Ovary (tissue), 9 donors: Measurements from ENCODE around the gene AKT1. TPM values are rescaled to one million over a fixed set of nuclear protein-coding genes. Genes with fewer than 3 reads are reported as not detected.

Experiments used
- DNase-seq, 5 donors: peaks; one replicate each; pipeline ENCODE4 v3.0.0-alpha.2; 2019 to 2020
- H3K27ac ChIP-seq, 2 donors: fragments of 200-600 bp; one replicate each; pipeline versions ENCODE4 v1.5.1 to v1.8.0; 2019 to 2022
- H3K27me3 ChIP-seq: fragments of 200-600 bp; one replicate; pipeline ENCODE4 v1.8.0; 2022
- H3K36me3 ChIP-seq: fragments of 200-600 bp; sonication (generic); one replicate; pipeline ENCODE4 v1.5.1; 2019
- H3K4me1 ChIP-seq: one replicate; pipeline ENCODE4 v1.8.1; 2013; ENCODE audit warnings: mild to moderate bottlenecking, moderate library complexity; ENCODE audit not compliant: insufficient read depth
- H3K4me3 ChIP-seq: fragments of 200-600 bp; sonication (generic); one replicate; pipeline ENCODE4 v1.5.1; 2017
- H3K9me3 ChIP-seq, 2 donors: fragments of 200-600 bp in 1 of 2; sonication (generic) in 1 of 2; one replicate each; pipeline versions ENCODE4 v1.5.1 to v1.8.1; 2013 to 2019; ENCODE audit warnings: mild to moderate bottlenecking in 1 of 2, moderate library complexity in 1 of 2
- CTCF ChIP-seq, 3 donors: fragments of 450-650 bp in 2 of 3; fragments of 200-600 bp in 1 of 3; IDR thresholded peaks; one replicate each; pipeline versions ENCODE4 v1.5.1 to v1.8.0; 2016 to 2022; ENCODE audit warnings: antibody characterized with exemption in 3 of 3, mild to moderate bottlenecking in 1 of 3
- EP300 ChIP-seq: sonication (generic); formaldehyde crosslinking; IDR thresholded peaks from one replicate; pipeline ENCODE4 v1.6.1; 2017; ENCODE audit warnings: antibody characterized with exemption
- POLR2A ChIP-seq: fragments of 450-650 bp; IDR thresholded peaks from one replicate; pipeline ENCODE4 v1.6.1; 2017; ENCODE audit warnings: antibody characterized with exemption, mild to moderate bottlenecking, moderate library complexity
- WGBS, 3 donors: extraction: QIAGEN DNeasy Blood & Tissue Kit in 1 of 3; methylation state at CpG; one replicate each; pipeline versions ENCODE4 v1.1.5 to v1.1.7; 2013 to 2017; 5-methylcytosine and 5-hydroxymethylcytosine counted together
- intact Hi-C, 4 donors: fragments of 100-400 bp; cut with DNase I; formaldehyde crosslinking; loops; one replicate each; pipeline versions ENCODE4 v1.11.0 to v1.15.1; 2022 to 2023
- polyA plus RNA-seq, 2 donors: library from polyadenylated mRNA; stranded (reverse); fragments of 200-250 nt in 1 of 2; fragments of 350-450 nt in 1 of 2; fragmentation: Illumina TruSeq in 1 of 2; extraction: RNeasy Lipid Tissue Mini Kit (QIAGEN cat#74804) in 1 of 2; gene quantifications; one replicate each; pipeline ENCODE4 v1.2.3, GENCODE V29; 2013 to 2014
- total RNA-seq, 7 donors: library from RNA; depleted of rRNA in 2 of 7; stranded (reverse); fragments of >200 nt in 2 of 7; fragmentation: NEBNext Ultra II Directional in 3 of 7; extraction: Animal tissue kit (Norgen Biotek cat#: 25700) in 3 of 7; gene quantifications; one replicate each; pipeline versions ENCODE4 v1.1.0 to v1.2.4, GENCODE V29; 2016 to 2023
- donor health status: DM: no; HTN: no; CAD: no; lungs with moderate emphysema.
- donor health status: DM: no; HTN: no; CAD: no.
- donor health status: Bipolar disorder and iron deficiency.
- donor health status: DM: yes; HTN: yes; CAD: no.
- donor health status: DM: no; HTN: no; CAD: no.
- donor health status: DM: yes; HTN: yes; CAD: no.

Gene AKT1
- total and polyA plus RNA-seq, 9 donors = 53.9 to 105 (median 95.4) TPM

DNA sequence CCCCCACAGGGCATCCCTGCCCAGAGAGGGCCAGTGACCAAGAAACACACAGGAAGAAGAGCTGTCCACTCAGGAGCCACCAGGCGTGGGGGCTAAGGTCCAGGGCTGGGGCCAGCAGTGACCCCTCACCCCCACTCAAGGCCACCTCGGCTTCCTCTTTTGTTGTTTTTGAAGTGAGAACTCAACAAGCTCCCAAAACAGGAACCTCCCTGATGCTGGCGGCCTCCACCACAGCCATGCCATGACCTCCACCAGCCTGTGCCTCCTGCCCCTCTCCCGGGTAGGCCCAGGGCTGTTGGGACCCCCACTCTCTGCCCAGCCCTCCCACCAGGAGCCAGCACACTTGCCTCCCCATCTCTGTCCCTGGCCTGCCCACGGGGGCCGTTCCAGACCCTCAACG, 7.8 kb downstream of the AKT1 start:
- DNase-seq = no peak
- intact Hi-C loops = loop anchor here in 2 of 4 donors (5.0 kb wide), 1 partner anchor 35 kb away; no protein-coding TSS in a partner anchor
- no peak overlapping the region for H3K27ac ChIP-seq

DNA sequence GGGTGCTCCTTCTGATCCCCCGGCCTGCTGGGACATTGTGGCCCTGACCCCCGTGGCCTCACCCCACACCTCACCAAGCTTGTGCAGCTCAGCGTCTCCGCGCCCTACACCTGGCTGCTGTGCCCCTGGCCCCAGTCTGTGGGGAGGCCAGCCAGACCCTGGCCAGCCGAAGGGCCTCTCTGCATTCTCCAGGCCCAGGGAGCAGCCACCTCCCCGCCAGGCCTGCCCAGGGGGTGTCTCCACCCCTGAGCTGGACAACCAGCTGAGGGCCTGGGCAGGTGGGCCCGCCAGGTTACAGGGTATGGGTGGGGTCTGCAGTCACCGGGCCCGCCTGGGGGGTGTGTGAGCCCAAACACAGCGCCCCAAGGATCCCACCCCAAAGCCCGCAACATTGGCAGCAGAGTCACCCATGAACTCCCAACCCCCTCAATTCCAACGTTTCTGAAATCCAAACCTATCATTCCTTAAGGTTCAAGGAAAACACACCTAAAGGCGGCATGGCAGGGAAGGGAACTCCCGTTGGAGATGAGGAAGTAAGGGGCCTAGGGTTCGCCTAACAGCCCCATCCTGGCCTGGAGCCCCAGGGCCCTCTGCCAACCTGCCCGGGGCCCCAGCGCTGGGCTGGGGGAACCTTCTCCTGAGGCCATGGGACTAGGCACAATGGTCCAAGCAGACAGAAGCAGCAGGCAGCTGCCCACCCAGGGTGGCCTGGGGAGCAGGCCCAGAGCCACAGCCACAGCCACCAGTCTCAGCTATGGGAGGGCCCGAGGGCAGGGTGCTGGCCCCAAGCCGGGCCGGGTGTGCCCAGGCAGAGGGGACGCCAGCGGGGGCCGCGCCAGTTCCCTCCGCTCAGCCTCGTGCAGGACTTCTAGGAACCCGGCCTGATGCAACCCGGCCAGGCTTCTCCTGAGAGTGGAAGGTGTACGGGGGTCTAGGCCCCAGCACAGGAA, 8.5 kb downstream of the AKT1 start:
- Histone ChIP-seq H3K9me3 (no peaks in the 10 kb centered on the region), H3K4me1 (peaks cover 13% of the 10 kb centered on the region), H3K36me3 (no peaks in the 10 kb centered on the region), H3K27ac (no peak overlapping the region), H3K27me3 (no peaks in the 10 kb centered on the region), H3K4me3 (no peak overlapping the region)
- TF ChIP-seq CTCF (IDR thresholded peaks at IDR 0.05) (no peak), POLR2A (no peak), EP300 (no peak)
- WGBS, 3 donors = 79 to 83% (median 80%) methylated on average over 29 to 30 of the region's 30 CpGs
- intact Hi-C loops = loop anchor here in 2 of 4 donors (5.0 kb wide), 1 partner anchor 35 kb away; no protein-coding TSS in a partner anchor
- DNase-seq = no peak

More for the DNA sequence above, 7.8 kb downstream of the AKT1 start:
- 55 to 66% (median 64%) methylated on average over 7 of the region's 7 CpGs for WGBS, 3 donors
- no peak for TF ChIP-seq POLR2A
- TF ChIP-seq EP300 = no peak
- TF ChIP-seq CTCF (IDR thresholded peaks at IDR 0.05) = no peak
- Histone ChIP-seq H3K4me1 (peaks cover 13% of the 10 kb centered on the region), H3K36me3 (no peaks in the 10 kb centered on the region), H3K4me3 (no peak overlapping the region), H3K9me3 (no peaks in the 10 kb centered on the region), H3K27me3 (no peaks in the 10 kb centered on the region)

DNA sequence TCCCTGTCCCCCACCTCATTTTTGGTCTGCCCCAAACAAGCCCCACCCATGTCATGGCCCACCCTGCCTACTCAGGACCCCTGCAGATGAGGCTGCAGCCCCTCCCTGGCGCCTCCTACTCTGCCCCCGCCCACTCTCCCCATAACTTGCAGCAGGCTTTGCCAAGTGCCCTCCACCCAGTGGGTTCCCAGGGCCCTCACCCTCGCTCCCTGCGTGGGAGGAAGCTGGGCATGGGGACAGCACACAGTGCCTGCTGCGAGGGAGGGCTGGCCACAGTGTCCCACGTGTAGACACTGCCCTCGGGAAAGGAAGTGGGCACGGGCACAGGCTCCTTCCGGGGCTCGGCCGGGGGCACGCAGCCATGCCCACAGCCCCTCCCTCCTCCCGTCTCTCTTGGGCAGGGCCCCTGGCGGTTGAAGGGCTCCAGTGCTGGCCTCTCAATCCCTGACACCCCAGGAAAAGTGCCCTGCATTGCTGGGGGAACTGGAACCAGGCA, 9.4 kb downstream of the AKT1 start:
- no peaks in the 10 kb centered on the region for H3K27me3 ChIP-seq
- 68 to 73% (median 71%) methylated on average over 12 to 14 of the region's 14 CpGs for WGBS, 3 donors
- H3K36me3 ChIP-seq = no peaks in the 10 kb centered on the region
- H3K4me1 ChIP-seq = peaks cover 13% of the 10 kb centered on the region
- no peak overlapping the region for H3K27ac ChIP-seq
- no peak overlapping the region for H3K4me3 ChIP-seq
- intact Hi-C loops = loop anchor here in 2 of 4 donors (5.0 kb wide), 1 partner anchor 36 kb away; no protein-coding TSS in a partner anchor
- H3K9me3 ChIP-seq = no peaks in the 10 kb centered on the region
- DNase-seq = no peak
- TF ChIP-seq POLR2A (no peak), EP300 (no peak), CTCF (IDR thresholded peaks at IDR 0.05) (no peak)

DNA sequence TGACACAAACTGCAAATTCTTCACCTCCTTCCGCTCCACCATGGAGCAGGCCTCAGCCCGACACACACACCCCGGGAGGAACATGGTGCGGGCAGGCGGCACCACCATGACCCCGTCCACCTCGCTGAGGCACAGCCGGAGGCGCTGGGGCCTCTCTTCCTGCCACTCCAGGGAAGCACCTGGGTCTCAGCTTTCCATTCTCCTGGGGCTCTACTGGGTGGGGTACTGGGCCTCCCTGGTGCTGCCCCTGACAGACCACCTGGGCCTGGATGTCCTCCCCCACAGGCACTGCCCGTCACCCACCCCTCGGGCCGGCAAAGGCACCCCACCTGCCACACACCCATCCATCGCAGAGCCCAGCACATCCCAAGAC, 9.9 kb downstream of the AKT1 start:
- H3K4me1 ChIP-seq = peaks cover 13% of the 10 kb centered on the region
- H3K4me3 ChIP-seq = no peak overlapping the region
- H3K9me3 ChIP-seq = no peaks in the 10 kb centered on the region
- TF ChIP-seq POLR2A (no peak), CTCF (IDR thresholded peaks at IDR 0.05) (no peak), EP300 (no peak)
- no peaks in the 10 kb centered on the region for H3K36me3 ChIP-seq
- WGBS, 3 donors = 86 to 92% (median 87%) methylated on average over 13 of the region's 13 CpGs
- intact Hi-C loops = loop anchor here in 2 of 4 donors (5.0 kb wide), 1 partner anchor 37 kb away; no protein-coding TSS in a partner anchor
- no peak overlapping the region for H3K27ac ChIP-seq
- no peak for DNase-seq
- no peaks in the 10 kb centered on the region for H3K27me3 ChIP-seq
